HUES6 (cell line): ENCODE data around the gene EN1.

Source experiments
- H3K27ac ChIP-seq: 2 replicates; pipeline ENCODE4 v1.7.0; 2013; ENCODE audit warnings: low read depth, mild to moderate bottlenecking, low read length, inconsistent platforms
- H3K27me3 ChIP-seq: 2 replicates; pipeline ENCODE4 v1.6.1; 2013; ENCODE audit warnings: low read length; ENCODE audit not compliant: control insufficient read depth, insufficient read depth
- H3K36me3 ChIP-seq: 2 replicates; pipeline ENCODE4 v1.6.1; 2013; ENCODE audit warnings: low read length; ENCODE audit not compliant: control insufficient read depth, insufficient read depth
- H3K4me1 ChIP-seq: 2 replicates; pipeline ENCODE4 v1.6.1; 2013; ENCODE audit warnings: low read length; ENCODE audit not compliant: control insufficient read depth, insufficient read depth
- H3K4me3 ChIP-seq: 2 replicates; pipeline ENCODE4 v1.5.1; 2013; ENCODE audit warnings: low read depth, low read length
- H3K9ac ChIP-seq: one replicate; pipeline ENCODE4 v1.6.1; 2013; ENCODE audit warnings: mild to moderate bottlenecking, low read length
- H3K9me3 ChIP-seq: 2 replicates; pipeline ENCODE4 v1.6.1; 2013; ENCODE audit warnings: low read depth, low read length; ENCODE audit not compliant: control insufficient read depth, insufficient read depth

EN1 gene

DNA sequence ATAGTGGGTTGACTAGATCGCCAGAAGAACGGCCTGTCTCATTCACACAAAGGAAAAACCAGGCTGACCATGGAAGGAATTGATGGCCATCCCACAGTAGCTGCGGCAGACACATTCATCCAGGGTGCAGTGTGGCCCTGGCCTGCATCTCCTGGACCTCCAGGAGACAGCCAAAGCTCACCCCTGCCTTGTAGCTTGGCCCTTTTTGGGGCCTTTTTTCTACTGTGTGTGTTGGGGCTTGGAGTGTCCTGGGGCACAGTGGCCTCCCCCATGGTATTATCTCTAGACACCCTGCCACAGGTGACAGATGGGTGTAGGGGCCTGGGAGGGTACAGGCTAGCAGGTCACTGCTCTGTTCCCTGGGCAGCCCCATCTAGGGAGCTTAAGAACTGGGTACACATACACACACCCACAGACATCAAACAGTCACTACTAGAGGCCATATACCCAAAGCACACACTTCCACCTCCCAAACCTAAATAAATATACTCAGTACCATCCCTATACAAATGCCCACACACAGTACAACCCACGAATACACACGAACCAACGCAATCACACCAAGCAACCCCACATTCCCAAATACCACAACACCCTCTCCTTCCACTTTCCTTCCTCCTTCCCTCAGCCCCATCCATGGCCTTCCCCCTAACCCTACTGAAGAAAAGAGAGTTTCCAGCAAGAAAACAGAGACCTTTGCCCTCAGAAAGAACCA, 8.6 kb downstream of the EN1 start:
- no peak overlapping the region for H3K27ac ChIP-seq
- H3K9ac ChIP-seq, result no peak overlapping the region
- no peaks in the 10 kb centered on the region for H3K9me3 ChIP-seq
- H3K36me3 ChIP-seq, result no peaks in the 10 kb centered on the region
- peaks cover 100% of the 10 kb centered on the region for H3K27me3 ChIP-seq
- peaks cover 41% of the 10 kb centered on the region for H3K4me1 ChIP-seq
- H3K4me3 ChIP-seq, result no peak overlapping the region

GRCh38 chr2:118837621-118838020, 9.8 kb downstream of the EN1 start:
- Histone ChIP-seq H3K27ac (no peak overlapping the region), H3K36me3 (no peaks in the 10 kb centered on the region), H3K27me3 (peaks cover 100% of the 10 kb centered on the region), H3K4me3 (no peak overlapping the region), H3K4me1 (peaks cover 44% of the 10 kb centered on the region), H3K9ac (no peak overlapping the region), H3K9me3 (no peaks in the 10 kb centered on the region)

DNA sequence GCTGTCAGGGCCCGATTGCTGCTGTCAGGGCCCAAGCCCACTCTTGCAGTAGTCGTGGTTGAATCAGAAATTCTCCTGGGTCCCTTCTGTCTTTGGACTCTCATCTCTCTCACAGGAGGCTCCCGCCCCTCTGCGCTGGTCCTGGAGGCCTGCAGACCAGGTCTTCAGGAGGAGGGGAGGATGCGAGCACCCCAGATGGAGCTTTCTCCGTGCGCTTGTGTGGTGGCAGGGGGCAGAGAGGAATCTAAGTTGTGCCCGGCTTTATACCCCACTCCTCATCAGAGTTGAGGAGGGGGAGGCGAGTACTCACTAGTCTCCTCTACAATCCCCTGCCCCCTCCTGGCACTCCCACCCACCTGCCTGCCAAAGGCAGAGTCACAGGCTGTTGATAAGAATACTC, 10.4 kb downstream of the EN1 start:
- Histone ChIP-seq H3K9me3 (no peaks in the 10 kb centered on the region), H3K4me1 (peaks cover 44% of the 10 kb centered on the region), H3K36me3 (no peaks in the 10 kb centered on the region), H3K4me3 (no peak overlapping the region), H3K27me3 (peaks cover 100% of the 10 kb centered on the region), H3K9ac (no peak overlapping the region), H3K27ac (no peak overlapping the region)

GRCh38 chr2:118836411-118836930, 11.0 kb downstream of the EN1 start:
- Histone ChIP-seq H3K4me1 (peaks cover 38% of the 10 kb centered on the region), H3K4me3 (peak overlapping the region; percentile 63), H3K9me3 (no peaks in the 10 kb centered on the region), H3K9ac (no peak overlapping the region), H3K27ac (no peak overlapping the region), H3K36me3 (no peaks in the 10 kb centered on the region), H3K27me3 (peaks cover 100% of the 10 kb centered on the region)

DNA sequence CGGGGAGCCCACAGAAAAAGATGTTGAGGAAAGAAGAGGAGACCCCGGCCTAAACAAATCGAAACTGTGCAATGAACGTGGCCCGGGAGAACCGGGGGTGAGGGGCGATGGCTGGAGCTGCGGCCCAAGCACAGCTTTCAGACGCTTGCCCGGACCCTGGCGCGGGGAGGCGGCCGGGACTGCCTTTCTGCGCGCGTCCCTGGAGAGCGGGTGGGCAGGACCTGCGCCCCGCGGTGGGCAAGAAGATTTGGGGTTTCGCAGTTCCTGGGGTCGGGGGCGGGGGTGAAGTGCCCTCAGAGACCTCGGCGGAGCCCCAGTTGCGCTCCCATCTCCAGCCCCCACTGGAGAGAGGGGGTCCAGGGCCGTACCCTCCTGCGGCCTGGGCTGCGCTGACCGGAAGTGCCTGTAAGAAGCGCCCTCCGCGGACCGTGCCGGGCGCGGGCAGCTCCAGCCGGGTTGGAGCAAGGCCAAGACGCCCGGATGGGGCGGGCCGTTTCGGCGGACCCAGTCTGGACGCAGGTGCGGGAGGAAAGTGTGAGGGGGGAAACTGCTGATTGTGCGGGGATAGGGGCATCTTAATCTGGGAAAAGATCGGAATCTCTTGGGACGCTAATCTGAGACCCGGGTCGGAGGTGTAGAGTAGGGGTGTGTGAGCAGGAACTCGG, 11.6 kb downstream of the EN1 start:
- Histone ChIP-seq H3K9ac (no peak overlapping the region), H3K27ac (no peak overlapping the region), H3K9me3 (no peaks in the 10 kb centered on the region), H3K27me3 (peaks cover 100% of the 10 kb centered on the region), H3K4me1 (peaks cover 35% of the 10 kb centered on the region), H3K36me3 (no peaks in the 10 kb centered on the region), H3K4me3 (peak overlapping the region; percentile 63)

- no peak overlapping the region for H3K9ac ChIP-seq
- peaks cover 100% of the 10 kb centered on the region for H3K27me3 ChIP-seq
- H3K4me3 ChIP-seq, result peak overlapping the region; percentile 63
- H3K36me3 ChIP-seq, result no peaks in the 10 kb centered on the region
- H3K9me3 ChIP-seq, result no peaks in the 10 kb centered on the region
- H3K4me1 ChIP-seq, result peaks cover 35% of the 10 kb centered on the region
- H3K27ac ChIP-seq, result no peak overlapping the region
These were observed 12.3 kb downstream of the EN1 start for GRCh38 chr2:118834901-118835745.

- H3K9me3 ChIP-seq, result no peaks in the 10 kb centered on the region
- H3K4me1 ChIP-seq, result peaks cover 35% of the 10 kb centered on the region
- H3K27ac ChIP-seq, result no peak overlapping the region
- H3K9ac ChIP-seq, result no peak overlapping the region
- peak overlapping the region; percentile 63 for H3K4me3 ChIP-seq
- H3K27me3 ChIP-seq, result peaks cover 100% of the 10 kb centered on the region
- H3K36me3 ChIP-seq, result no peaks in the 10 kb centered on the region
These were observed 13.0 kb downstream of the EN1 start for GRCh38 chr2:118834440-118834810.

- Histone ChIP-seq H3K27me3 (peaks cover 100% of the 10 kb centered on the region), H3K9ac (no peak overlapping the region), H3K36me3 (no peaks in the 10 kb centered on the region), H3K4me3 (peak overlapping the region; percentile 63), H3K27ac (no peak overlapping the region), H3K9me3 (no peaks in the 10 kb centered on the region), H3K4me1 (peaks cover 35% of the 10 kb centered on the region)
These were observed 13.6 kb downstream of the EN1 start for GRCh38 chr2:118833716-118834439.

- no peaks in the 10 kb centered on the region for H3K36me3 ChIP-seq
- peaks cover 100% of the 10 kb centered on the region for H3K27me3 ChIP-seq
- H3K27ac ChIP-seq, result no peak overlapping the region
- H3K9ac ChIP-seq, result no peak overlapping the region
- H3K4me3 ChIP-seq, result peak overlapping the region; percentile 63
- no peaks in the 10 kb centered on the region for H3K9me3 ChIP-seq
- H3K4me1 ChIP-seq, result peaks cover 35% of the 10 kb centered on the region
These were observed 14.4 kb downstream of the EN1 start for GRCh38 chr2:118832791-118833715.
